Measurements from ENCODE around the gene AFG1L.
"Not testable (repeated sequence)": the region's sequence is repeated elsewhere in the genome, so short reads cannot be mapped to it uniquely, and the experiment has no call there.

AFG1L gene

GRCh38 chr6:108350528-108350927, 55.7 kb downstream of the AFG1L start:
- no peak for DNase-seq (ENCODE audit: low read depth in 2 of 2)

GRCh38 chr6:108353853-108354252, 59.0 kb downstream of the AFG1L start:
- no peak for DNase-seq (ENCODE audit: low read depth in 2 of 2)

- no peak for DNase-seq (ENCODE audit: low read depth in 2 of 2)
Observed at GRCh38 chr6:108355120-108355519, 60.3 kb downstream of the AFG1L start.

DNA sequence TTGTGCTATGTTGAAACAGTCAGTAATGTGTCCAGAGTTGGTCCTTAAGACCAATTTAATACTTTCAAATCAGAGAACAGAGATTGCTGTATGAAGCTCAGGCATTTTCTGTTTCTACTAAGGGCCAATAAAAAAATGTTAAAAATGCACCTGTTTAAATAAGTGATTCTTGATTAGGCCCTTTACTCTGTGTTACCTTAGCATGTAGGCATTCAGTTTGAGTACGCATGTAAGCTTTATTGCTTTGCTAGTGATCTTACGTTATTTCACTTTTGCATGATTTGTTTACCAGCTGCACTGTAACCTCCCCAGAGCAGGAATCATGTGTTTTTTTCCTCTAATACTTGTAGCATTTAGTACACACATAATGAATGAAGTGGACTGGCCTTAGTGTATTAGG, 61.0 kb downstream of the AFG1L start:
- no peak for DNase-seq (ENCODE audit: low read depth in 2 of 2)

- no peak for DNase-seq (ENCODE audit: low read depth in 2 of 2)
Observed at GRCh38 chr6:108359901-108360882, 65.3 kb downstream of the AFG1L start.

- no peak for DNase-seq (ENCODE audit: low read depth in 2 of 2)
Observed at GRCh38 chr6:108360919-108361311, 66.1 kb downstream of the AFG1L start.

GRCh38 chr6:108361312-108361932, 66.6 kb downstream of the AFG1L start:
- DNase-seq (ENCODE audit: low read depth in 2 of 2), result no peak

GRCh38 chr6:108362455-108362854, 67.6 kb downstream of the AFG1L start:
- no peak for DNase-seq (ENCODE audit: low read depth in 2 of 2)

DNA sequence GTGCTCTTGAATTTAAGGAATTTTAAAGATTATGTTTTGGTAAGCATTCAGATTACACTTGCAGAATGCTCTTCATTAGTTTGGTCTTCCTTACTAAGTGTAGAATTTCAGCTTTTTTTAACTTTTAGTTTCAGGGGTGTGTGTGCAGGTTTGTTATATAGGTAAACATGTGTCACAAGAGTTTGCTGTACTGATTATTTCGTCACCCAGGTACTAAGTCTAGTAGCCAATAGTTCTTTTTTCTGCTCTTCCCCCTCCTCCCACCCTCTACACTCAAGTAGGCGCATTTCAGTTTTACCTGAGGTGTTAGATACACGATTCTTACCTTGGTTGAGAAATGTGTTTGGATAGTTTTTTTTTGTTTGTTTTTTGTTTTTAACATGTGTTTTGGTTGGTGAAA, 68.3 kb downstream of the AFG1L start:
- no peak for DNase-seq (ENCODE audit: low read depth in 2 of 2)

GRCh38 chr6:108363889-108364313, 69.0 kb downstream of the AFG1L start:
- DNase-seq (ENCODE audit: low read depth in 2 of 2), result no peak

DNA sequence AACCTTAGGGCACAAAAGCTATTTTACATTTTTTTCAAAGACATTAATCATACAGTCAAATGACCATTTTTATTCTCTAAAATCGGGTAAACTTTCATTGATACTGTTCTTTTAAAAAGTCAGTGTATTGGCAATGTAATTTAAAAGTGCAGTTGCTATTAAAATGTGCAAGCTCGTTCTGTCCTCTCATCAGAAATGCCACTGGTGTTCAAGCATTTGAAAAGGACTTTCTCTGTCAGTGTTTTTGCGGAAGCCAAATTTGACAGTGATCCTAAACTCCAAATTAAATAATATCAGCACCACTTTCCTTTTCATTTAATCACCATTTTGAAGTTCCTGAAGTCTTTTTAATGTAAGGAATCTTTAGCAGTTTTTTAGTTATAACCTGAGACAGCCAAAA, 69.6 kb downstream of the AFG1L start:
- DNase-seq (ENCODE audit: low read depth in 2 of 2), result no peak

GRCh38 chr6:108365478-108365877, 70.6 kb downstream of the AFG1L start:
- no peak for DNase-seq (ENCODE audit: low read depth in 2 of 2)

- DNase-seq (ENCODE audit: low read depth in 2 of 2), result no peak
Observed at GRCh38 chr6:108366236-108366635, 71.4 kb downstream of the AFG1L start.

GRCh38 chr6:108368431-108369030, 73.7 kb downstream of the AFG1L start:
- DNase-seq (ENCODE audit: low read depth in 2 of 2), result no peak

DNA sequence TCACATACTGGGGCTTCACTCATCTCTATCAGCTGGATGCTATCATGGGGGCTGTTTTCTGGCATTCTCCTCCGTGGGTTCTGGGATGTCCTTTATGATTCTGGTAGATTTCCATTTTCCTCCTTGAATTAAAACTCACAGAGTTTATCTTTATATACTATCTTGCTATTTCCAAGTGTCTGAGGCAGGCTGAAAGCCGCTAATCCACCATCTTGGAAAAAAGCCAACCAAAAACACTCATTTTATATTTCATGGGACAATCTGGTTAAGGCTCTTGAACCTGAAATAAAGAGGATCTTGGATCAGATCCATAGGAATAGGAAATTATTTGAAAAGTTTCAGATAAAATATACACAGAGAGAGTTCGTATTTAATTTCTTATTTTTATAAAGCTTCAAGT, 86.0 kb downstream of the AFG1L start:
- no peak for DNase-seq (ENCODE audit: low read depth in 2 of 2)

DNA sequence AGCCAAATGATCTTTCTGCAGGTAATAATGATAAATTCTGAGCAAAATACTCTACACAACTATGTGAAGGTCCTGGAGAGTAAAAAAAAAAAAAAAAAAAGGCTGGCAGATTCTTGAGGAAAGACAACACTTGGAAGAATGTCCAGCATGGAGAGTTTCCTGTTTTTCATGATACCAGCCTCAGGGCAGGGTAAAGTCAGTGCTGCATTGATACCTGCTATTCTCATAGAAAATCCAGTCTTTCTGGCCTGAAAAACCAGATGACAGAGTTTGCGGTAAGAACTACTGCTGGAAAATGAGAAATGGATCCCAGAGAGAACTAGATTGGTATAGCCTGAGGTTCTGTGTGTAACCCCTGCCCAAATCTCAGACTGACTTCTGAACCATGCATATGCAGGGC, 89.1 kb downstream of the AFG1L start:
- no peak for DNase-seq (ENCODE audit: low read depth in 2 of 2)

DNA sequence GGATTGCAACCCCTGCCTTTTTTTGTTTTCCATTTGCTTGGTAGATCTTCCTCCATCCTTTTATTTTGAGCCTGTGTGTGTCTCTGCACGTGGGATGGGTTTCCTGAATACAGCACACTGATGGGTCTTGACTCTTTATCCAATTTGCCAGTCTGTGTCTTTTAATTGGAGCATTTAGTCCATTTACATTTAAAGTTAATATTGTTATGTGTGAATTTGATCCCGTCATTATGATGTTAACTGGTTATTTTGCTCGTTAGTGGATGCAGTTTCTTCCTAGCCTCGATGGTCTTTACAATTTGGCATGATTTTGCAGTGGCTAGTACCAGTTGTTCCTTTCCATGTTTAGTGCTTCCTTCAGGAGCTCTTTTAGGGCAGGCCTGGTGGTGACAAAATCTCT, 94.3 kb downstream of the AFG1L start:
- not testable (repeated sequence) for DNase-seq (ENCODE audit: low read depth in 2 of 2)

- no peak for DNase-seq (ENCODE audit: low read depth in 2 of 2)
Observed at GRCh38 chr6:108395297-108395696, 100.4 kb downstream of the AFG1L start.

DNA sequence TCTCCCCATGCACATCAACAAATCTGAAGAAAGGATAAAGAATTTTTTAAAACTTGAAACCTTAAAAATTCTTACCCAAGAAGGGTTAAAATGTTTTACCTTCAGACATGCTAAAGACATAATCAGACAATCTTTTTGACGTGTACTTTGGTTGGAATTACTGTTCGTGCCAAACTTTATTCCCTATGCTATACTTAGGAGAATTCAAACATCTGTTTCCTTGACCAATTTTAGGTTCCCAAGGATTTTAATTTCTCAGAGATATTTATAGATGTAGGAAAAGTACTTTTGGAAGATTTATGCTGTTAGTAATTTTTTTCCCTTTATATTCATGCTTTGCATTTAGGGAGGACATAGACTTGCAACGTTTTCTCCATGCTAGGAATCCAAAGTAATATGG, 108.4 kb downstream of the AFG1L start:
- no peak for DNase-seq (ENCODE audit: low read depth in 2 of 2)

GRCh38 chr6:108406943-108407342, 112.1 kb downstream of the AFG1L start:
- no peak for DNase-seq (ENCODE audit: low read depth in 2 of 2)

DNA sequence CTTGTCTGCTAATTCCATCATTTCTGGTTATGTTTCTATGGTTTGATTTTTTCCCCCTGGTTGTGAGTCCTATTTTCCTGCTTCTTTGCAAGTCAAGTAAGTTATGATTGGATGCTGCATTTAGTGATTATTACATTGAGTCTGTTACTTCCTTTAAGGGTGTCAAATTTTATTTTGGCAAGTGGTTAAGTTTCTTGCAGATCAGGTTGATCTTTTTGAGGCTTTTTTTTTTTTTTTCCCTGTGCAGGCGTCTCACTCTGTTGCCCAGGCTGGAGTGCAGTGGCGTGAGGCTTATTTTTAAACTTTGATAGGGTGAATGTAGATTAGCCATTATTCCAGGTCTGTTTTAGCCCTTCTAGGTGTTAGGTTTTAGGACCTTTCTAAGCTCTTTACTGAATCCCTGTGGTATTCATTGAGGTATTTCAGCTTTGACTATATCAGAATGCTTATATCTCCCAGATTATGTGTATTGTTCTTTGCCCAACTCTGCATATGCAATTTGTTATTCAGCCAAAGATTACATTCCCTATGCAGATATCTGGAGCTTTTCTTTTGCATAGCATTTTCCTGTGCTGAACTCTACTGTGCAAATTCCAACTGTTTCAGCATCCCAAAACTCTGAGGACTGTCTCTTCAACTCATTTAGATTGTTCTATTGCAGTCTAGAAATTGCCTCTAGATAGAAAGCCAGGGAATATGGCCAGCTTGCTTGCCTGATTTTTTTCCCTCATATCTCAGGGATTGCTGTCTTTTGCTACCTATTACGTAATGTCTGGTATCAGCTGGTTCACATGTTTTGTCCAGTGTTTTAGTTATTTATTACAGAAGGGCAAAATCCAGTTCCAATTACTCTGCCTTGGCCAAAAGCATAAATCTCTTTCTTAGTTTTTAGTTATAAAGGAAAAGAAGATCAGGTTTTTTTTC, 113.3 kb downstream of the AFG1L start:
- DNase-seq (ENCODE audit: low read depth in 2 of 2), result no peak

GRCh38 chr6:108408861-108409260, 114.0 kb downstream of the AFG1L start:
- DNase-seq (ENCODE audit: low read depth in 2 of 2), result no peak
